Fibroblast of skin of back (primary cell): Measurements from ENCODE around the gene NRXN3.

Experiments
- DNase-seq: peaks from one replicate; pipeline ENCODE4 v3.0.0-alpha.2; 2013

The NRXN3 gene

DNA sequence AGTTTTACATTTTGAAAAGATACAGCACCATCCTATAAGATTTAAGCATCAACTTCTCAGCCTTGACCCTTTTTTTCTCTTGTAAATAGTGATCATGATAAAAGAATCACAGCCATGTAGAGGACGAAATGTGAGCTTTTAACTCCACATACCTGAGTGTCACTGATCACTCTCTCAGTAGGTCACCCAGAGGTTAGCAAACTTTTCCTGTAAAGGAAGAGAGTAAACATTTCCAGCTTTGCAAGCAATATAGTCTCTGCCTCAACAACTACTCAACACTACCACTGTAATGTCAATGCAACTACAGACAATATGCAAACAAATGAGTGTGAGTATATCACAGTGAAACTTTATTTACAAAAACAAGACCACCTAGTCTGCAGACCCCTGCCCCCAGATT lies 1129.0 kb downstream of the NRXN3 start:
- no peak for DNase-seq

DNA sequence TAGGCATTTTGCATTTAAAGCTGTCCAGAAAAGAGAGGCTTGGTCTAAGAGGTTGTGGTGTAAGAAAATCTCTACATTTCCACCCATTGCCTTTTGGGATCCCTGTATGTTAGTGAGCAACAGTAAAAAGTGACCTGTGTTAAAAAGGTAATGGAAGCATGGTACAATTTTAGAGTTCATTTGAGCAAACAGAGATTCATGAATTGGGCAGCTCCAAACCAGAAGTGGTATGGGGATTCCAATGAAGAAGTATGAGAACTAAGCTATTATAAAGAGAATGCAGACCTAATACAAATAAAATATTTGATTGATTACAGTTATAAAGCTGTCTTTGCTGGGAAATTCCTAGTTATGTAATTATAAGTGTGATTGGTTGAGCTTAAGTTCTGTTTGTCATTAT lies 1134.1 kb downstream of the NRXN3 start:
- no peak for DNase-seq

DNA sequence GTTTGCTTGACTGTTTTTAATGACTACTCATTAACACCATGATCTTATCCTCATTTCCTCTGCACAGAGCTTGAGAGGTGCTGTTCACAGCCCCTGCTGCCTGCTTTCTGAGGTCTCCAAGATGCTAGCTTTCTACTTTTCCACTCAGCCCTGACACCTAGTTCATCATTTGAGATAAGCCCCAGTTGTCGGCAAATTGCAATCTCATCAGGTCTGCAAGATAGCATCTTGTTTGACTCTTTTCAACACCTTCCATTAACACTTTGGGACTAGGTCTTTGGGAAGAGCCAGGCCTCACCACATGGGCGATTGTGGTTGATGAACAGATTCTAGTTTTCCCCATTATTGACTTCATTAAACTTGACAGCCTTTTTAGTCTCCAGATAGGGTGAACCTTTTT lies 1136.4 kb downstream of the NRXN3 start:
- DNase-seq, result no peak

DNA sequence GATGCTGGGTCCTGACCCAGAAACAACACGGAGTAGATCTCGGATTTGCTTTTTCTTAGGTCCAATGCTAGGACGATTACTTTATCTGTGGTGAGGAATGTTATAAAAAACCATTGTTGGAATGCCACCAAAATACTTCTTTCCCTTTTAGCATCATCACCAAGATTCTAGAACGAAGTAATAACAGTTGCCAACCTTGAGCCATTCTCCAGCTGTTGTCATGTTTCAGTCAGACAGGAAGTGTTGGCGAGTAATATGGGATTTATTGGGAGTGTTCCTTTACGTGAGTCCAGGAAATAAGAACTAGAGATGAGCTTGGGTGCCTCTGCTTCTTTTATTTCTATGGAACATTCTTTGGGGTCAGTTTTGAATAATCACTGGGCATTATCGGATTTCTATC lies 1148.2 kb downstream of the NRXN3 start:
- peak; percentile 9 for DNase-seq

DNA sequence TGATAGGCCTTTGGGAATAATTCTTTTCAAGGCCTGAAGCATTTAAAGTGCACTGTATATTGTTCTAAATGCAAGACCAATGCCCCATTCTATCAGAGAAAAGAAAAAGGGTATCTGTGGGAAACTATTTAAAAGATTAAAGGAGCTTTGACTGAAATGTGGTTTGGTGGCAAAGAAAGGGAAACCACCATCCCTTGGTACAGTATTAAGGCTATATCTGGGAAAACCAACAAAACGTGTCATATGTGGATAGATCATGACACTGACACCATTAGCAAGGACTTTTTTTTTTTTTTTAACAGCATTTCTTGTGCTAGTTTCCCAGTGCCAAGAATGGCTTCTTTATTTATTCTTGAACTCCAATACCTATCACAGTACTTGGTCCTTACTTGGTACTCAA lies 1150.4 kb downstream of the NRXN3 start:
- DNase-seq, result no peak

DNA sequence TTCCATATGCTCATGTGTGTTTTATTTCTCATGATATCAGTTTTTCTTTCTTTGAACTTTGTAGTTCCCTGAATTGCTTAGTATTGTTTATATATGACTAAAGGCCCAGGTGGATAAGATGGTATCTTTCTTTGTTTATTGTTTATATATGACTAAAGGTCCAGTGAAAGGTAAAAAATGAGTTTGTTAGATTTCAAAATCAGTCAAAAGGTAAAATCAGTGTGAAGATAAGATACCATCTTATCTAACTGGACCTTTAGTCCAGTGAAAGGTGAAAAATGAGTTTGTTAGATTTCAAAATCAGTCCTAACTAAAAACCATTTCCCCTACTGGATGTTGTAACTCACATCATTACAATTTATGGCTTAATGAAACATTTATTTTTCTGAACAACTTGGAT lies 1150.9 kb downstream of the NRXN3 start:
- DNase-seq, result no peak

DNA sequence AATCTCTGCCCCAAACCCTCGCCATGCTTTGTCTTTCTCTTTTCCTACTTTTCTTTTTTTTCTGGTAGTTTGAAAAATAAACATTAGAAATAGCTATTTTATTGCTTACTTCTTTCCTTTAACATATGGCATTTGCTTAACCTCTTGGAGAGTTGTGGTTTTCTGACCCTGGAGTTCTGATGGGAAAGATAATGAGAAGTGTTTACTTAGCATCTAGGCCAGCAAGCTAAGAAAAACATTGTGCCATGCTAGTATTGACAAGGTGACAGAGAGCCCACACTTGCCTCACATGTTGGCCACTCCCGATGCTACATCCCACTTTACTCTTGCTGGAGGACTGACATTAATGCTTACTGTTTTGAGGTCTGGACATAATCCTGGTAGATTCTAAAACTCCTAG lies 1154.9 kb downstream of the NRXN3 start:
- DNase-seq, result no peak

DNA sequence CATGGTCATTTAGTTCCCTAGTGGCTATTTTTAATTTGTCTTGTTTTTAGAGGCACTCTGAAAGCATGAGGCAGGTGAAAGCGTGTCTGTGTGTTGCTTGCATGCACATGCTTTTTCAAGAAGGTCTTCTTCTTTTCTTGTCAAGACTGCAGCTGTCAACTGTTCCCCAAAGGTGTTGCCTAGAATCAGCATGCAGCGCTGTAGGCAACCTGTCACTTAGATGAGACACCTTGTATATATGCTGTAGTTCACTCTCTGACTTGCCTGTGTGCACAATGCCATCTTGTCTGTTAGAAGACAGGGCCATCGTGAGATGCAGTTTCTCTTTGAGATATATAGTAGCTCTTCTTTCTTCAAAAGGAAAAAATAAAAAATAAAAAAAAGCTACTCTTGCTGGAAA lies 1155.4 kb downstream of the NRXN3 start:
- no peak for DNase-seq

DNA sequence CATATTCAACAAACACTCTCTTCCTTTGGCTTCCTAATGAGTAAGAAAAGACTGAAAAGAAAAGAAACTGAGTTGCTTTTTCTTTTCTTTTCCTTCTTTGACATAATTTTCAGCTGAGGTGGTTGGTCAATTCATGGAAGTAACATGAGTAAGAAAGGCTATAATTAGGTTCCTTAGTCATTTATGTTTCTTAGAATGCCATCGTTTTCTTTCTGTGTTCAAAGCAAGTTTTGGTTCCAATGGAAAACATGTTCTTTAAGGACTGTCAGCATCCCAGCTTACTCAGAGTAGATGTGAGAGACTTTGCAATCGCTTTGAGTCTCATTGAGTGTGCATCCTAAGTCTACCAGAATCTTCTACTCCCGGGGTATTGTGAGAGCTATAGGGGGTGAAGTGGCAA lies 1158.7 kb downstream of the NRXN3 start:
- peak; percentile 49 for DNase-seq

DNA sequence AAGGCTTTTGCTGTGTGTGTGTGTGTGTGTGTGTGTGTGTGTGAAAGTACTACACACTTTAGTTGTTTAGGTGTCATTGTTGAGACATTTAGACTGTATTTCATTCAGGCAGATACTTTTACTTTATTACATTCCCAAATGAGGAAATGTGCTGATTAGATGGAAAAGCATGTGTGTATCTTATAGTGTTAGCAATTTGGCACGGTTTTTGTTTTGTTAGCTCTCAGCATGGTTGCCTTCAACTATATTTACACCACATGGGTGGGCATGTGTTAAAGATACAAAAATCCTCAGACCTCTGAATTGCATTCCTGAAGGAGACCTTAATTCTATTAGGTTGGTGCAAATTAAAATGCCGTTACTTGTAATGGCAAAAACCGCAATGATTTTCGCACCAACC lies 1161.7 kb downstream of the NRXN3 start:
- peak; percentile 18 for DNase-seq

DNA sequence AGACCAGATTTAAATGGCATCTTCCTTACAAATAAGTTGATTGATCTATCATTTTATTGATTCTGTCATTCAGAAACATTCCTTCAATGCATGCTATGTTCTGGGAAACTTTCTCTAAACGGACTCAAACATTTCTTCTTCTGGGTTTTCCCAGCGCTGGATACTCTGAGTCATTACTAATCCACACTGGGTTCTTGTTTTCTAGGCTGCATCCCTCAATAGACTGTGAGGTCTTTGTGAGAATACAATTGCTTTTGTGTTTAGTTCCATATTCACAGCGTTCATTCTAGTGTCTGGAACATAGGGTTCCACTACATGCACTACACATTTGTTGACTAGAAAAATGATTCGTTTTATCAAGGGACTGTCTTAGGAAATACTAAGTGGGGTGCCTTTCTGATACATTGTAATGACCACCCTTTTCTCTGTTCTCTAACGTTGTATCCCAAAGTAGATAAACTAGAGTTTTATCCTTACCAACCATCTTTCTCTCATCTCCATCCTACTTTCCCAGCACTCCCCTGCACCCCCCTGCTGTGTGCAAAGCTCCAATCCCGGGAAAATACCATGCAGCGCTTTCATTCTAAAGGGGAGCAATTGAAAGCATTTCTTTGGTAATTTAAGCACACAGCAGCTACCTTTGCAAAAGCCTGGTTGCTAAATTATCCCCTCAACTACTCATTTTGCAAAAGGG lies 1162.5 kb downstream of the NRXN3 start:
- peak; percentile 16 for DNase-seq

DNA sequence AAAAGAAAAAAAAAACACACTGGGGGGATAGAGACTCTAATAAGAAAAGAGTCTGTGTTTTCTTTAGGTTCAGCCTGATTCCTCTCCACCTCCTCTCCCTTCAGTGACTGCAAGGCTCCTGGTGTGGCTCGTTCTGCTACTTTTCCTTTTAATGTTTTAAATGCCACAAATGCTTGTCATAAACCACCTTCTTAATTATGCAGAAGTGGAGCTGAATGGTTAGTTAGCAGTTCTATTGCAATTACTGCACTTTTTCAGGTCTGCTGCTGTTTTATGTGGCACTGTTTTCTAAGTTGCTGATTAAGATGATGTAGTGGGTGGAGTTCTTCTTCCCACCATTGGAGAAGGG lies 1163.0 kb downstream of the NRXN3 start:
- no peak for DNase-seq

DNA sequence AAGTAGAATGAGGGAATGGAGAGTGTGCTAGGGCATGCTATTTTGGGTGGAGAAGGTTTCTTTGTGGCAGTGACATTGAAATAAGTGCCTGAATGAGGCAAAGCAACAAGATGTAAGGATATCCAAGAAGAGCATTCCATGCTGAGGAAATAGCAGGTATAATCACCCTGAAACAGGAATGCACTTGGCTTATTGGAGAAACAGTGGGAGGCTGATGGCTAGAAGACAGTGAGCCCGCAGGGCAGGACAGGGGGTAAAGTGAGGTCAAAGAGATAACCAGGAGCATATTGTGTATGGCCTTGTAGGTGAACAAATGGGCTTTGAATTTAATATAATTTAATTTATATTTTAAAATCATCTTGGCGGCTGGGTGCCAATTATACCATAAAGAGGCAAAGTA lies 1164.1 kb downstream of the NRXN3 start:
- no peak for DNase-seq

DNA sequence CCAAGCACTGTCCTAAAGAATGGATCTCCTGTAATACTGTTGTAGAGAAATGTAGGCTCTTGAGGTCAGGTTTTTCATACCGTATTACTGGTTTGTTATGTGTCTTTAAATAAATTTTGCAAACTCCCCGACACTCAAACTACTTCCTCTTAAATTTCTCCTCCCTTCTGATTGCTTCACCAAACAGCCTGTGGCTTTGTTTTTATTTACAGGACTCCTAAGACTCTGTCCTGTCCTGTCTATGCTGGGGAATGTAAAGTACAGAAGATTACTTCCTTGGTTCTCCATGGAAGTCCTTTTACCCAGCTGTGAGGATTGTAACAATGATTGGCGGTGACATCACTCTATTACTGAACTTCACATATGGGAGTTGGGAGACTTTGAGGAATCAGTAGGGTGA lies 1167.6 kb downstream of the NRXN3 start:
- DNase-seq, result no peak

DNA sequence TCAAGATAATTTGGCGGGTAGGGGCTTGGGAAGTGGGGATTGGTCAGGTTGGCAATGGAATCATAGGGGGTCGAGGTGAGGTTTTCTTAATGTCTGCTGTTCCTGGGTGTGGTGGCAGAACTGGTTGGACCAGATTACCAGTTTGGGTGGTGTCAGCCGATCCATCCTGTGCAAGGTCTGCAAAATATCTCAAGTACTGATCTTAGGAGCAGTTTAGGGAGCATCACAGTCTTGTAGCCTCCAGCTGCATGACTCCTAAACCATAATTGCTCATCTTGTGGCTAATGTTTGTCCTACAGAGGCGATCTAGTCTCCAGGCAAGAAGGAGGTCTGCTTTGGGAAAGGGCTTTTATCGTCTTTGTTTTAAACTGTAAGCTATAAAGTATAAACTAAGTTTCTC lies 1172.8 kb downstream of the NRXN3 start:
- DNase-seq, result no peak

DNA sequence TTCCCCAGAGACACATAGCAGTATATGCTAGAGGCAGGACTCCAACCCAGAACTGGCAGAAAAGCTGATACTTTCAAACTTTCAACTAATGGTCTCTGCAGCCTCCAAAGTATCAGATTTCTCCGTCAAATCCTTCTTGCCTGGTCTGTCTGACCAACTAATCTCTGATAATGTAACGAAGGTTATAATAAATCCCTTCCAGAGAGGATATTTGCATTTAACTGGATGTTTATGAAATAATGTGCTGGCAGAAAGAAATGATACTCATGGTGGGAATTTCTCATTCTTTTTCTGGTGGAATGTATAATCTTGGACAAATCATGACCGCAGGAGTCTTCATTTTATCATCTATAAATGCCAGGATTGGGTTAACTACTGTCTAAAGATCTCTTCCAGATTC lies 1180.8 kb downstream of the NRXN3 start:
- DNase-seq, result no peak

DNA sequence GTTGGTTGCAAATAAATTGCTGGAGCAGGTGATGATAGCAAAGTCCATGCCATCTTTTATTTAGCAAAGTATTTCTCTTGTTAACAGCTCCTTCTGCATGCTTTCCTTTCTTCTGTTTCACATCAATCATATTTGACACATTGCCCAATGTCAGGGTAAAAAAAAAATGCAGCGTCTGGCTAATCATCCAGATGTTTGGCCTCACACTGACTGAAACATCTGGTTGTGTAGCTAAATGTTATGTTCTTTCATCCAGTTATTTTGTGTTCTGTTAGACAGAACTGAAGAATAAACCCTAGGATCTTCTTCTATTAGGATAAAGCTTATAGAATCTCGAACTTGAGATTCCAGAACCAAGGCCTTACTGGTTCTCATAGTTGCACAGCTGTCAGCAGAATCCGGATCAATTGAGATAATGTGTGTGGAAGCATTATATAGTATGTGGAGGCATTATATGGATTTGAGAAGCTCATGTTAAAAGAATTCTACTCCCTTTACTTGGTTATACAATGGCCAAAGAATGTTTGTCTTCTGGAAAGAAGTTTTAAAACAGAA lies 1182.0 kb downstream of the NRXN3 start:
- DNase-seq, result no peak

DNA sequence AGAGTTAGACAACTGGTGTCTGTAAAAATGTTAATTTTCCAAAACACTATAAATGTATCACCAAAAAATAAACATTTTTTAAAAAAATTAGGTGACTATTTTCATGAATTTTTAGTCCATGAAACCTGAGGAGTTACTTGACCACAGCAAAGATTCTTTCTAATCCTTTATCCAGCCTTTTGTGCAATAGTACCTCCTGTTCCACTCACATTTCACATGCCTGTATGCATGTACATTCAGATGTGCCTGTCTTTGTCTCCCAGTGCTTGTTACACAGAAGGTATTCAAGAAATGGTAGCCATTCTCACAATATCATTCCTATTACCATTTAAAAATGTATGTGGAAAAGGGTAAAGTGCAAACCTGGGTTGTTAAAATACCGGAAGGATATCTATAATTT lies 1184.2 kb downstream of the NRXN3 start:
- no peak for DNase-seq

DNA sequence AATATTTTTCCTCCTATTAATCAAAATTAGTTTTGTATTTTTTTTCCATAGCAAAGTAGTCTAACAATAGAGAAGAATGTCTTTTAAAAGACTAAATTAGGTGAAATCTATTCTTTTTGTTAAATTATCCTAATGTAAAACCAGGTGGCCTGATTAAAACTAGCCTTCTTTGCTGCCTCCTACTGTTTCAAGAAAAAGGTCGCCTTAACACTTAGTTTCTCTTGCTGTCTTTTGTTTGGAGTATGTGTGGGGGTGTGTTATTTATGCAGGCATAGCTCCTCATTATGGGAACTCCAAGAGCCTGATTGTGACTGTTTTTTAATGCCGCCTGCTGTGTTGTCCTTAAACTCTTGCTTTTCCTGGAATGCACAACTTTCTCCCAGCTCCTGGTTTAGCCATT lies 1185.9 kb downstream of the NRXN3 start:
- DNase-seq, result no peak

DNA sequence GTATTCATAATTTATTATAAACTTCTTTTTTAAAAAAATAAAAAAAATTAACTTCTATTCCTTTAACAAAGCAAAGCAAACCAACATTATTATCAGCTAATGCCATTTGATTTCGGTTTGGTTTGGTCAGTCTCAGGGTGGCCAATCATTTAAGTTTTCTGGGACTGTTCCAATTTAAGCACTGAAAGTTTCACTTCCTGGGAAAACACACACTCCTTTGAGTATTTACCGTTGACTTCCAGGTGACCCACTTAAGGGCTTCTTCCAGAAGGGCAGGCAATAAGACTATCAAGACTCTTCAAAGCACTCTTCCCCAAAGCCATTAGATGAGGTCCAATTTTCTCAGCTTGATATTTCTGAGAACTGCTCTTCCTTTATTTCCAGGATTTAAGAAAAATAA lies 1187.1 kb downstream of the NRXN3 start:
- no peak for DNase-seq

DNA sequence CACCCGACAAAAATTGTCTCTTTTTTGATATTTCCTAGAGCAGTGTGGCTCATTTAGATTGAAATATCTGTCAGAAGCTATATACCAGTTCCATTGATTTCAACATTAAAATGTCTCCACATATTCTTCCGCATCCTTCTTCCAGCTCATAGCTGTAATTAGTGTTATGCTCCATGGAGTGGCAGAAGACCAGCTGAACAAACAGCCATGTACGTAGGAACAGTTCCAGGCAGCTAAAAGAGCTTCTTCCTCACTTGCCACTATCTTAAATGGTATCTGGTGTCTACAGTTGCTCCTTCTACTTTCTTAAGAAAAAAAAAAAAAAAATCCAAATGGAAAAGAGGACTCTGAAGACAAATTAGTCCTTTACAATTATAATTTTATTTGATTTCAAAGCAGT lies 1193.1 kb downstream of the NRXN3 start:
- no peak for DNase-seq

DNA sequence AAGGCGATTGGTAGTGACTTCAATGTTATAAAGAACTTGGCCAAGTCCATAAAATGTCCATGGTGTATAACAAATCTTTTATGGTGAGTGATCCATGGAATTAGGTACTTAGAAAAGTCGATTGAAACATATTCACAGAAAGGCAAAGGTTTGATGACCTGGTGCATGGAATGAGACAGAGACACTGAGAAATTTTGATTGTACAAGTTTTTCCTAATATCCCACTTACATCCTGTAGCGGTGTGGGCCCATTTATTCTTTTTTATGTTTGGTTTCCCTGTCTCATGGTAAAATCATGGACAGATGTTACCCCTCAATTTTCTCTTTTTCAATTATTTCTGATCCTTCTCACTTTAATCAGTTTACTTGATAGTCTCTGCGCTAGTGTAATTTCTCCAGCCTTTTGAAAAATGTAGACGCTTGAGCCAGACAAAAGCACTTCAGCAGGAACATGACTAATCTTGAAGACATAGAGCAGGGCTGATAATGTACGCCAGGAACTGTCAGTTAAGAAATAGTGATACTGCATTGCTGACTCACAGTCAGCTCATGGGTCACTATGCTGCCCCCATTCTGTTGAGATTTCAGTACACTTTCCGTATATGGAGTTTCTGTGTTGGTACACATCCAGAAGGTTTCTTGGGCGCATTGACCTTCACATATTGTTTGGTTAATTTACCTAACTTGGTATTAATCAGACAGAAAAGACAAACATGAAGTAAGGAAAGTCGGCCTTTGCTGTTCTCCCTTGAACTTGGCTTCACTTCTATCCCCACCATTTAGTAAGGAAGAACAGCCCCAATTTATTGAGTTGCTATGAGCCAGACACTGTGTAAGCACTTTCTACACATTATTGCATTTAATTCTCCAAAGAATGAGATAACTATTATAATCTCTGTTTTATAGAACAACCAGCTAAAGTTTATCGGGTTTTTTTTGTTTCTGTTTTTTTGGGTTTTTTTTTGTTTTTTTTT lies 1199.5 kb downstream of the NRXN3 start:
- DNase-seq, result peak; percentile 78

DNA sequence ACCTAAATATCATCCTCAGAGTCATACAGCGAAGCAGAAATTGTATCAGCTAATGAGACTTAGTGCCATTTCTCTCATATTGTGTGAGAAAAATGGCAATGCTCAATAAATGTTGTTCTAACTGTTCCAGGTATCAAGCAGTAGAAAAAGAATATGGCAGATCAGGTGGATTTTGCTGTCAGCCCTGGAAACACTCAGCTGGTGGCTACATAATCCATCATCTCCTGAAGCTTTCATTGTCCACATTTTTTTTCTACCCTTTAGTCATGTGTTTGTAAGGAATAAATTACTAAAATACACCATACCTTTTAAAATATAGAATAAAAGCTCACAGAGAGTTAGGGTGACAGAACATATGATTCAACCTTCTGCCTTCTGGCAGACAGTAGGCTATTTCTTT lies 1200.8 kb downstream of the NRXN3 start:
- DNase-seq, result no peak

DNA sequence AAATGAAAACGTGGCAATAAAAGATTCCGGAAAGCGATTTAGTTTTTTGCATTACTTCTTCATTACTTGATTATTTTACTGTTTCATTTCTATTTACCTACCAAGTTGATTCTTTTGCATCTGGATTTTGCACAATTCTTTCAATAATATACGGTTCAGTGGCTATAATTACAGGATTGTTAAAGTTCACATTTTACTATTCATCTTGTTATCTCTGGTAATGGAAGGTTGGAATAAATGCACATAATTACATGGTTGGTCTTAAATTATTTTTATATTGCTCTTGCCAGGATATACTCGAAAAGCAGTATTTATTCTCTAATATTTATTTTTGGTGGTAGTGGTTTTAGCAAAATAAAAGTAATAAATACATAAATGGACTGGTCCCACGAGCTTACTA lies 1203.3 kb downstream of the NRXN3 start:
- DNase-seq, result no peak
